HG03378 (cell line): ENCODE data around the gene NEGR1.

Experiments
- ATAC-seq: cut with Tn5 transposase; IDR thresholded peaks from one replicate; pipeline ENCODE4 v1.9.1; 2021; ENCODE audit warnings: mild to moderate bottlenecking, moderate library complexity; ENCODE audit not compliant: unreplicated experiment

NEGR1 gene

GRCh38 chr1:71788113-71788512 is 494.2 kb downstream of the NEGR1 start:
- ATAC-seq = no peak

GRCh38 chr1:71787699-71788098 is 494.6 kb downstream of the NEGR1 start:
- no peak for ATAC-seq

- no peak for ATAC-seq
Observed at GRCh38 chr1:71786218-71786617, 496.1 kb downstream of the NEGR1 start.

GRCh38 chr1:71785450-71785849 is 496.9 kb downstream of the NEGR1 start:
- no peak for ATAC-seq

- no peak for ATAC-seq
Observed at GRCh38 chr1:71785000-71785399, 497.3 kb downstream of the NEGR1 start.

- no peak for ATAC-seq
Observed at GRCh38 chr1:71784241-71784640, 498.1 kb downstream of the NEGR1 start.

- ATAC-seq = no peak
Observed at GRCh38 chr1:71783071-71783470, 499.3 kb downstream of the NEGR1 start.

GRCh38 chr1:71781450-71781849 is 500.9 kb downstream of the NEGR1 start:
- ATAC-seq = no peak

GRCh38 chr1:71780681-71781080 is 501.7 kb downstream of the NEGR1 start:
- ATAC-seq = peak; percentile 63

GRCh38 chr1:71778940-71779339 is 503.4 kb downstream of the NEGR1 start:
- no peak for ATAC-seq

- ATAC-seq = no peak
Observed at GRCh38 chr1:71777094-71777493, 505.2 kb downstream of the NEGR1 start.

GRCh38 chr1:71774705-71775104 is 507.6 kb downstream of the NEGR1 start:
- no peak for ATAC-seq

- ATAC-seq = no peak
Observed at GRCh38 chr1:71770121-71770520, 512.2 kb downstream of the NEGR1 start.

GRCh38 chr1:71766748-71767147 is 515.6 kb downstream of the NEGR1 start:
- no peak for ATAC-seq

- no peak for ATAC-seq
Observed at GRCh38 chr1:71762514-71763255, 519.7 kb downstream of the NEGR1 start.

- no peak for ATAC-seq
Observed at GRCh38 chr1:71755441-71755840, 526.9 kb downstream of the NEGR1 start.

- no peak for ATAC-seq
Observed at GRCh38 chr1:71753746-71754145, 528.6 kb downstream of the NEGR1 start.

- no peak for ATAC-seq
Observed at GRCh38 chr1:71745326-71745725, 537.0 kb downstream of the NEGR1 start.

- no peak for ATAC-seq
Observed at GRCh38 chr1:71743862-71744261, 538.5 kb downstream of the NEGR1 start.

- no peak for ATAC-seq
Observed at GRCh38 chr1:71738910-71739309, 543.4 kb downstream of the NEGR1 start.

- no peak for ATAC-seq
Observed at GRCh38 chr1:71738256-71738655, 544.1 kb downstream of the NEGR1 start.

GRCh38 chr1:71737768-71738167 is 544.6 kb downstream of the NEGR1 start:
- no peak for ATAC-seq

- ATAC-seq = no peak
Observed at GRCh38 chr1:71733121-71733520, 549.2 kb downstream of the NEGR1 start.
